Upper lobe of right lung (tissue), 1 donor: ENCODE results near the gene LPIN2. TPM values are rescaled to one million over a fixed set of nuclear protein-coding genes. Genes with fewer than 3 reads are reported as not detected.

ENCODE experiments used
- ATAC-seq: fragments of 200-7000 bp; cut with Tn5 transposase; one replicate; pipeline ENCODE4 v1.9.1; 2020; ENCODE audit warnings: mild to moderate bottlenecking, moderate library complexity
- DNase-seq: peaks from one replicate; pipeline ENCODE4 v3.0.0-alpha.2; 2020
- H3K27ac ChIP-seq: fragments of 200-600 bp; one replicate; pipeline ENCODE4 v1.8.0; 2022
- H3K27me3 ChIP-seq: fragments of 200-600 bp; one replicate; pipeline ENCODE4 v1.8.0; 2022; ENCODE audit warnings: mild to moderate bottlenecking
- H3K36me3 ChIP-seq: fragments of 200-600 bp; one replicate; pipeline ENCODE4 v1.8.0; 2022
- H3K4me1 ChIP-seq: fragments of 200-600 bp; one replicate; pipeline ENCODE4 v1.8.0; 2022
- H3K4me3 ChIP-seq: fragments of 200-600 bp; one replicate; pipeline ENCODE4 v1.8.0; 2022; ENCODE audit warnings: mild to moderate bottlenecking
- H3K9me3 ChIP-seq: fragments of 200-600 bp; one replicate; pipeline ENCODE4 v1.8.0; 2022
- CTCF ChIP-seq: fragments of 200-600 bp; IDR thresholded peaks from one replicate; pipeline ENCODE4 v1.8.0; 2022; ENCODE audit warnings: antibody characterized with exemption
- intact Hi-C: fragments of 100-400 bp; cut with DNase I; formaldehyde crosslinking; loops from one replicate; pipeline ENCODE4 v1.11.0; 2022
- total RNA-seq: library from RNA; stranded (reverse); fragmentation: NEBNext Ultra II Directional; extraction: Animal tissue kit (Norgen Biotek cat#: 25700); gene quantifications from one replicate; pipeline ENCODE4 v1.2.1, GENCODE V29; 2021
- donor health status: DM: no; HTN: yes; CAD: no; lungs with severe emphysema.

LPIN2 gene
- total RNA-seq, 1 donor from 2014 or later: 50.7 TPM

- TF ChIP-seq CTCF: no peak
- Histone ChIP-seq H3K4me1 (peaks cover 32% of the 10 kb centered on the region), H3K36me3 (no peaks in the 10 kb centered on the region)
Observed at GRCh38 chr18:2998644-2999043, 14.3 kb downstream of the LPIN2 start.

GRCh38 chr18:2997846-2998564, 14.9 kb downstream of the LPIN2 start:
- Histone ChIP-seq H3K4me1 (peaks cover 32% of the 10 kb centered on the region), H3K9me3 (no peaks in the 10 kb centered on the region), H3K36me3 (no peaks in the 10 kb centered on the region), H3K27ac (peak overlapping the region; percentile 28), H3K27me3 (no peaks in the 10 kb centered on the region), H3K4me3 (no peak overlapping the region)
- intact Hi-C loops: no loop called here
- ATAC-seq: peak; percentile 67
- TF ChIP-seq CTCF: no peak
- no peak for DNase-seq

More at GRCh38 chr18:2998644-2999043, 14.3 kb downstream of the LPIN2 start:
- DNase-seq (no peak), ATAC-seq (no peak)
- no peaks in the 10 kb centered on the region for H3K27me3 ChIP-seq
- H3K9me3 ChIP-seq: no peaks in the 10 kb centered on the region
- no peak overlapping the region for H3K4me3 ChIP-seq
- intact Hi-C loops: no loop called here
- peak overlapping the region; percentile 28 for H3K27ac ChIP-seq

GRCh38 chr18:2997429-2997828, 15.5 kb downstream of the LPIN2 start:
- ATAC-seq: no peak
- Histone ChIP-seq H3K27me3 (no peaks in the 10 kb centered on the region), H3K27ac (peak overlapping the region; percentile 28), H3K4me1 (peaks cover 32% of the 10 kb centered on the region), H3K36me3 (no peaks in the 10 kb centered on the region), H3K9me3 (no peaks in the 10 kb centered on the region), H3K4me3 (no peak overlapping the region)
- no peak for DNase-seq
- TF ChIP-seq CTCF: no peak
- intact Hi-C loops: no loop called here

- Histone ChIP-seq H3K9me3 (no peaks in the 10 kb centered on the region), H3K27ac (no peak overlapping the region), H3K4me1 (peaks cover 32% of the 10 kb centered on the region), H3K36me3 (no peaks in the 10 kb centered on the region), H3K4me3 (no peak overlapping the region), H3K27me3 (no peaks in the 10 kb centered on the region)
- intact Hi-C loops: no loop called here
- ATAC-seq: peak; percentile 73
- peak; percentile 55 for TF ChIP-seq CTCF
- DNase-seq: no peak
Observed at GRCh38 chr18:2994603-2995432, 18.1 kb downstream of the LPIN2 start.

- TF ChIP-seq CTCF: no peak
- Histone ChIP-seq H3K27me3 (no peaks in the 10 kb centered on the region), H3K27ac (peak overlapping the region; percentile 24), H3K9me3 (no peaks in the 10 kb centered on the region), H3K36me3 (no peaks in the 10 kb centered on the region), H3K4me3 (no peak overlapping the region), H3K4me1 (peaks cover 31% of the 10 kb centered on the region)
- intact Hi-C loops: no loop called here
- no peak for DNase-seq
- no peak for ATAC-seq
Observed at GRCh38 chr18:2994020-2994589, 18.8 kb downstream of the LPIN2 start.
